GM19324 (cell line): ENCODE measurements around the gene SUSD1.
"Not testable (repeated sequence)": the region's sequence is repeated elsewhere in the genome, so short reads cannot be mapped to it uniquely, and the experiment has no call there.

Source experiments
- ATAC-seq: cut with Tn5 transposase; IDR thresholded peaks from one replicate; pipeline ENCODE4 v1.9.1; 2021; ENCODE audit warnings: mild to moderate bottlenecking, moderate library complexity; ENCODE audit not compliant: unreplicated experiment, low FRiP score

The SUSD1 gene

DNA sequence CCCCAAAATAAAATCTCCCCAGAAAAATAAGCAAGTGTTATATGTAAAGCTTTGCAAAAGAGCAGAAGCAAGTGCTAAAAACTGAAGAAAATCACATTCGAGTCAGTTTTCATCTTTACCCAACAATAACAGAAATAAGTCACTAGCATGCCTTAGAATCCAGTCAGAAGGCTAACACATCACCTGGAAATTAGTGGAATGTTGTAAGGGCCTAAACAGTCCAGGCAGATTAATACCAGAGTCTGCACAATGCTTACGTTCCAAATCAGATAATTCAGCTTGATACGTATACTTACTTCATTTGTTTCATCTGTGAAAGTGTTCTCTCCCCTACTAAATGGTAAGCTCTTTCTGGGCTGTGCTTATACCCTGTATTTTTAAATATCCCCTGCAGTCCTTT, 42.7 kb downstream of the SUSD1 start:
- no peak for ATAC-seq

GRCh38 chr9:112130997-112131396, 44.1 kb downstream of the SUSD1 start:
- no peak for ATAC-seq

GRCh38 chr9:112130347-112130746, 44.8 kb downstream of the SUSD1 start:
- ATAC-seq = no peak

GRCh38 chr9:112129246-112129645, 45.9 kb downstream of the SUSD1 start:
- no peak for ATAC-seq

DNA sequence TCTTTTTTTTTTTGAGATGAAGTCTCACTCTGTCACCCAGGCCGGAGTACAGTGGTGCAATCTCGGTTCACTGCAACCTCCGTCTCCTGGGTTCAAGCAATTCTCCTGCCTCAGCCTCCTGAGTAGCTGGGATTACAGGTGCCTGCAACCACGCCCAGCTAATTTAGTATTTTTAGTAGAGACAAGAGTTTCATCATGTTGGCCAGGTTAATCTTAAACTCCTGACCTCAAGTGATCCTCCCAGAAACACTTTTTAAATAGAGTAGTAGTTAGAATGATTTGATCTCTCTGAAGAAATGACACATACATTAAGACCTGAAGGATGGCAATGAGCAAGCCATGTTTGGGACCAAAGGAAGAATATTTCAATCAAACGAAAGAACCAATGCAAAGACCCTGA, 46.7 kb downstream of the SUSD1 start:
- not testable (repeated sequence) for ATAC-seq

DNA sequence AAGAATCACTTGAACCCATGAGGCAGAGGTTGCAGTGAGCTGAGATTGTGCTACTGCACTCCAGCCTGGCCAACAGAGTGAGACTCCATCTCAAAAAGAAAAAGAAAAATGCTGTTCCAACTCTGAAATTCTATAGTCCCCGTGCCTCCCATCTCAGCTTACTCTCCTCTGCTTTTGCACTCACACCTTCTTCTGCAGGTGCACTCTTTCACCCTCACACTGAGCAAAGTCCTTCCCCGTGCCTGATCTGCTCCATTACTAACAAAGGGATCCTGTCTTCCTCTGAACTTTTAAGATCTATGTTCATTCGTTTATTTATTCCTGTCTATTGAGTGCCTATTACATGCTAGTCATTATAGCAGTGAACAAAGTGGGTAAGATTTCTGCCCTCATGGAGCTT, 47.8 kb downstream of the SUSD1 start:
- ATAC-seq = no peak

DNA sequence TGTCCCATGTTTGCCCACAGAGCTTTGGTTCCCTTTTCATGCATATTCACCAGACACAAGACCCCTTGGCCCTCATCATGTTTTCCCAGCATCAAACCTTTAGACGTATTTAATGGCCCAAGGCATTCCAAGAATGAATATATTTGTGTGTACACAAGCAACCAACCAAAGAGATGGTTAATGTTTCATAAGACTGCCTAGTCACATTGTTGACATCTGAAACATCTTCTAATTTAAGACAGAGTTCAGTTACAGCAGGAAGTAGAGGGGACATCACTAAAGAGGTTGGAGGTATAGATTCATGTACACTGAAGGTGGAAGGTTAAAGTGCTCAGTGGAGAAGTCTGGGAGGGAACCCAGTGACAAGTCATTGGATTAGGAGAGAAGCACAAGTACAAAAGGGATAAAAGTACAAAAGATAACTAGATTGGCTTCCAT, 49.1 kb downstream of the SUSD1 start:
- no peak for ATAC-seq

DNA sequence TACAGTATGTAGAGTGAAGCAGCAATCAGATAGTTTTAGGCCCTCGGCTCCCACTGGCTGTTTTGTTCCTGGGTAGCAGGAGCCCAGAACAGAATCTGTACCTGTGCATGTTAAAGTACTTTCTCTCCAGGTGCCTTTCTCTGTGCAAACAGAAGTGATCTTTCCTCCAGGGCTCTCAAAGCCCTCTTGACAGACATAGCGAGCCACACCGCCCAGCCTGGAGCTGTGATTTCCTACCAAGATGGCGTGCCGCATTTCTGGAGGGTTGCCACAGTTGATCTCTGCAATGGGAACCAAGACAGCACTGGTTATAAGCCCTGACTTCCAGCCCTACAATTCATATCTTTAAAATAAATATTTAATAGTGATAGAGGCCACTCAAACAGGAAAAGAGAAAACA, 50.9 kb downstream of the SUSD1 start:
- no peak for ATAC-seq

- no peak for ATAC-seq
Measured at GRCh38 chr9:112121633-112122032, 53.5 kb downstream of the SUSD1 start.

DNA sequence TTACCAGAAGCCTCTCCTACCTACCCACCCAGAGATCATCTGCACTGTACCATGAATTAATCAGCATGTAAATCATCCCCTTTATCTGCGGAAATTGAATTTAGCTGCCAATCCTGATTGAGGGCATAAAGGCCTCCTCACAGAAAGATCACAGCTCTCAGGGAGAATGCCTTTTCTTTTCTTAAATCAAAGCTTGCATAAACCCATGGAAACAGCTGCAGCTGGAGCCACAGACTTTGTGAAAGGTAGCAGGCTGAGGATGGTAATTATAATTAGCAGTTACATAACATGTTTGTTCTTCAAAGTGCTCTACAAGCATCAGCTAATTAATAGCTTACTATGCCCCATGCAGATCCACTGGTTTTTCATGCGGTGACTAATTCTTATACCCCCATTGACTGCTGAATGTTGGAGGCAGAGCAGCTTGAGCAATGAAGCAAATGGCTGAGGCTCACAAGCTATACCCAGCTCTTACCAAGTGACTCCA, 54.6 kb downstream of the SUSD1 start:
- no peak for ATAC-seq

DNA sequence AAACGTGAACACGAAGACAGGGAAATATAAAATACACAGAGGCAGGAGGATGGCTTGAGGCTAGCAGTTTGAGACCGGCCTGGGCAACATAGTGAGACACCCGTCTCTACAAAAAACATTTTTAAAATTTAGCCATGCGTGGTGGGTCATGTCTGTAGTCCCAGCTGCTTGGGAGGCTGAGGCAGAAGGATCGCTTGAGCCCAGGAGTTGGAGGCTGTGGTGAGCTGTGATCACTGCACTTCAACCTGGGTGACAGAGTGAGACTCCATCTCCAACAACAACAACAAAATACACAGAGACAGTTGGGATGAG, 55.1 kb downstream of the SUSD1 start:
- ATAC-seq = no peak

DNA sequence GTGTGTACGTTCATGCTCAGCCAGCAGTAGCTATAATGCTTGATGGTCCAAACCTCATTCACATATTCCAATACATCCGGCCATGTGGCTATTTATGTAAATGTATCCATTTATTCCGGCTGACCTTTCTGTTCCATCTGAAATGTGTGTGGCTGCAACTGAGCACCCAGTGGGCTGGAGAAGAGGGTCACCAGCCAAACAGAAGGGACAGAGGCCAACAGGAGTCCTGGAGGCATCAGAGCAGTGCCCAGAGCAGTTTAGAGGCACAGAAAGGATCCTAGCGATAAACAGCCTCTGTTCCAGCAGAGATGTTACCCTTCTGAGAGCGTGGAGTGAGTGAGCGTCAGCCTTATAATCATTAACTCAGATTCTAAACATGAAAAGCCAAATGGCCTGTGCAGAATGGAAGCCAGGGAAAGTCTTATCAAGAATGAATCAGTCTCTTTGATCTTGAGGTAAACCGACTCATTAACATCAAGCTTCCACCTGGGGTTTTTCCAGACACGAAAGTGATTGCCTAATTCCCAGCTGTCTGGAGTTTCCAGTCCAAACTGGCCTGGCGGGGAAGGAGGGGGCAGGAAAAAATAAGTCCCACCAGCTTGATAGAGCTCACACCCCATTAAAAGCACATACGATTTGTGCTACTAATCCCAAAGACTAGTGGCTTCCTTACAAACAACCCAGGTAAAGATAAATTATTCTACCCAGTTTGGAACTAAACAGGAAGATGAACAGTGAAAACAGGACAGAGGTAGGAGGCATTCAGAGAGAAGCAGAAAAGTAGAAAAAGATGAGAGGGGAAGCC, 55.7 kb downstream of the SUSD1 start:
- ATAC-seq = no peak

- no peak for ATAC-seq
Measured at GRCh38 chr9:112118009-112118408, 57.1 kb downstream of the SUSD1 start.

DNA sequence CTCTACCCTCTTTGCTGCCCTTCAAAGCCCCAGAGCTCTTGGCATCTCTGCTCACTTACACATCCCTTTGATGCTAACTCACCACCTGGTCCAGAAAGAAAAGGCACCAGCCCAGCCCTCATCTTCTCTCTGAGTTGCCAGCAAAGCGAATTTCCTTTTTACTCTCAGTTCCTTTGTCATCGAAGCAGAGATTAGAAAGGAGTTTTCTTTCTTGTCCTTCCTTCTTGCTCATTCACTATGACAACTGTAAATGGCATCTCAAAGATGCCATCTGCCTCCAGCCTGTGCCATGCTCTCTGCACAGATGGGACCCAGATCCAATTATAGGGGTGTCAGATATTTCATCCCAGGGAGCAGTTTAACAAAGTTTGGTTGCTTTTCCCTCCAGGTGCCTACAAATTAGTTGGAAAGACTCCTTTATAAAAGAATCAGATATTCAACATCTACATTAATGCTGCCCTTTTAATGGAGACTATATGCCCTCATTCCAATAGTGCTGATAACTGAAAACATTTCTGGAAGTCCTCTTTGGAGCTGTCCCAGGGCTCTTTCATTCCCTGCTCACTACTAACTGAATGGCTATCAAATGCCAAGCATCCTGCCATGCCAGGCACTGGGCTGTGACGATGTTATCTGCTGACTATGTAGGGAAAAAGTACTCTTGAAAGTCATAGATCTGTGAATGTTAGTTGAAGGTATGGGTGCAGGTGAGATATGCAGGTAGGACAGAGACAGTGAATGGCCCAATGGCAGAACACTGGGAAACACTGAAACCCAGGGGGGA, 58.9 kb downstream of the SUSD1 start:
- ATAC-seq = no peak

DNA sequence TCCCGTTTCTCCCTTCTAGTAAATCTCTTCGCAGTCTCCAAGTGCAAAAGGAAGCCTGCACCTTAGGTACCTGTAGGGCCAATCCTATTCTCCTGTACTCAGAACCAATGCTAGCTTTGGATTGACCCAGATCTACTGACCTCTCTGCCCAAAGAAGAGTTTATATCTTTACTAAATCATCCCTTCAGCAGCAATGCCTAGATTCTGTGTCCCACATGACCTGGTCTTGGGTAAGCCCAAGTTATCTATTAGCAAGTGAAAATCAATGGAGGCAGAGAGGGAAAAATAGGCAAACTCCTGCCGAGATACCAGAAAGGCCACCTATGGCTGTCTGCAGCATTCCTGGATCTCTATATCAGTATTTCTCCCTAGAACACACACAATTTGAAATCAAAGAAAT, 60.0 kb downstream of the SUSD1 start:
- no peak for ATAC-seq

- ATAC-seq = no peak
Measured at GRCh38 chr9:112112941-112113681, 62.0 kb downstream of the SUSD1 start.

DNA sequence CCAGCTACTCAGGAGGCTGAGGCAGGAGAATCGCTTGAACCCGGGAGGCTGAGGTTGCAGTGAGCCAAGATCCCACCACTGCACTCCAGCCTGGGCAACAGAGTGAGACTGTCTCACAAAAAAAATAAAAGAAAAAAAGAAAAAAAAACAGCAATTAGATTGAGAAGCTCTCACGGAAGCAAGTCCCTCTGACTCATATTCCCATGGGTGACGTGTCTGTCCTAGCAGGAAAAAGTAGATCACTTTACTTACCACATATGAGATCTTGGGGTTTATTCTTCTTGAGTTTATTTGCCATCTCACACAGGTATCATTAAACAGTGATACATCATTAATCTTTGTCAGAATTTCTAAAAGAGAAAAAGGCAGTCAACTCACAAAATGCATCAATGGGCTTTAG, 62.6 kb downstream of the SUSD1 start:
- no peak for ATAC-seq

DNA sequence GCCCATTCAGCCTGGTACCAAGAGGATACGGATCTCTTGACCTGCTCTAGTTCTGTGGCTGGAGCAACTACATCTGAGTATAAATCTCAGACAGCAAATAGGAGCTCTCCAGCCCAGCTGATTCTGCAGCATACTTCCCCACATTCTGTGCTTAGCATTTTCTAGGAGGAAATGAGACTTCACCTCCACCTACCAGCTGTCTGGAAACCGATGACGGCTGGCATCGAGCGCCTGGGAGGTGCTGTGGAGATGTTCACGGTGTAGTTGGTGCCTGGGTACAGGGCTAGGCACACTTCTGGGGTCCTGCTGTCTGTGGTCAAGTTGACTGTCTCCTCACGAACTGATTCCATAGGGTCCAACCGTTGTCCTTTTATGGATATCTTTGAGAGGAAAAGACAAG, 63.6 kb downstream of the SUSD1 start:
- ATAC-seq = no peak

GRCh38 chr9:112110777-112111113, 64.4 kb downstream of the SUSD1 start:
- ATAC-seq = no peak

GRCh38 chr9:112110094-112110776, 64.9 kb downstream of the SUSD1 start:
- no peak for ATAC-seq

- no peak for ATAC-seq
Measured at GRCh38 chr9:112104901-112105300, 70.2 kb downstream of the SUSD1 start.
